Panc1 (cell line): ENCODE data around the gene TMCO6. TPM values are rescaled to one million over a fixed set of nuclear protein-coding genes. Genes with fewer than 3 reads are reported as not detected.

ENCODE experiments used
- ATAC-seq: fragments of 200-7000 bp; cut with Tn5 transposase; 2 replicates; pipeline ENCODE4 v1.9.1; 2020; ENCODE audit warnings: mild to moderate bottlenecking, moderate library complexity
- BruUV-seq: library from RNA; stranded (reverse); fragments of 400-500 nt; replicated peaks from 2 replicates; lab custom pipeline; 2021; lab: Mats Ljungman, UMichigan
- CTCF ChIA-PET: fragments of 300-600 bp; sonication (Branson Sonifier 250); formaldehyde crosslinking; loops from one replicate; lab custom pipeline; 2022; ENCODE audit warnings: antibody characterized with exemption; lab: Charles Lee
- POLR2A ChIA-PET: fragments of 300-600 bp; sonication (Branson Sonifier 250); formaldehyde crosslinking; loops from one replicate; lab custom pipeline; 2022; ENCODE audit warnings: antibody characterized with exemption; lab: Charles Lee
- DNase-seq: peaks from one replicate; pipeline ENCODE4 v3.0.0-alpha.2; 2010; ENCODE audit warnings: low read depth, low spot score
- H3K27ac ChIP-seq: 2 replicates; pipeline ENCODE4 v1.5.1; 2011; ENCODE audit warnings: mild to moderate bottlenecking, low read length, inconsistent platforms
- H3K27me3 ChIP-seq: fragments of 200-500 bp; sonication (Bioruptor generic); 2 replicates; pipeline ENCODE4 v1.6.0; 2014; ENCODE audit warnings: low read length, inconsistent platforms; ENCODE audit not compliant: control insufficient read depth, insufficient read depth
- H3K36me3 ChIP-seq: fragments of 200-500 bp; sonication (Bioruptor generic); 2 replicates; pipeline ENCODE4 v1.5.1; 2014; ENCODE audit warnings: inconsistent platforms, mild to moderate bottlenecking, low read length, moderate library complexity; ENCODE audit not compliant: control insufficient read depth, insufficient read depth
- H3K4me1 ChIP-seq: 2 replicates; pipeline ENCODE4 v1.5.1; 2011; ENCODE audit warnings: inconsistent platforms, mild to moderate bottlenecking, low read length, moderate library complexity; ENCODE audit not compliant: control insufficient read depth, insufficient read depth
- H3K4me3 ChIP-seq, 2 experiments: 2 replicates each; pipeline ENCODE4 v1.5.1; 2011 to 2012; ENCODE audit warnings: low read depth in 2 of 2, low read length in 2 of 2, mild to moderate bottlenecking in 2 of 2, inconsistent platforms in 1 of 2, moderate library complexity in 1 of 2
- H3K9me3 ChIP-seq: fragments of 200-500 bp; sonication (Bioruptor generic); 2 replicates; pipeline ENCODE4 v1.5.1; 2014; ENCODE audit warnings: low read depth, mild to moderate bottlenecking, inconsistent platforms, low read length, moderate library complexity; ENCODE audit not compliant: control insufficient read depth, insufficient read depth
- CTCF ChIP-seq: fragments of 450-650 bp; IDR thresholded peaks from 2 replicates; pipeline ENCODE4 v1.5.1; 2017; ENCODE audit warnings: mild to moderate bottlenecking
- POLR2AphosphoS5 ChIP-seq: IDR thresholded peaks from 2 replicates; pipeline ENCODE4 v1.6.1; 2012; ENCODE audit warnings: mild to moderate bottlenecking, low read depth, low read length, moderate library complexity
- REST ChIP-seq, 2 experiments: IDR thresholded peaks; 2 replicates each; pipeline ENCODE4 v1.6.1; 2011 to 2012; ENCODE audit warnings: low read depth in 2 of 2, control low read depth in 1 of 2, low read length in 1 of 2, mild to moderate bottlenecking in 1 of 2, moderate library complexity in 1 of 2; ENCODE audit not compliant: insufficient read depth in 1 of 2
- SIN3A ChIP-seq: IDR thresholded peaks from 2 replicates; pipeline ENCODE4 v1.6.1; 2012; ENCODE audit warnings: low read depth, mild to moderate bottlenecking, low read length, moderate library complexity, borderline replicate concordance; ENCODE audit not compliant: insufficient read depth
- TCF7L2 ChIP-seq: IDR thresholded peaks from 2 replicates; pipeline ENCODE4 v1.6.1; 2011; ENCODE audit warnings: mild to moderate bottlenecking, low read depth, low read length, inconsistent platforms
- in situ Hi-C: cut with HindIII; loops from 2 replicates; pipeline ENCODE4 v1.10.0; 2016; ENCODE audit warnings: low sequenced_read_pairs, low pct_unique_long_range_greater_than_20kb
- intact Hi-C: fragments of 100-400 bp; cut with micrococcal nuclease; formaldehyde crosslinking; loops from one replicate; pipeline ENCODE4 v1.10.0; 2022; ENCODE audit not compliant: unreplicated experiment
- total RNA-seq: library from RNA; stranded (reverse); gene quantifications from one replicate; pipeline ENCODE4 v1.2.1, GENCODE V29; 2021; ENCODE audit not compliant: unreplicated experiment

TMCO6 gene
- total RNA-seq, 1 experiment from 2014 or later = 18.9 TPM

- no peak for TF ChIP-seq CTCF
- TF ChIP-seq POLR2AphosphoS5 = no peak; the same call in 1 of the 2 replicates
- no peak for TF ChIP-seq TCF7L2
- TF ChIP-seq SIN3A = no peak
- no peak for TF ChIP-seq REST (IDR thresholded peaks at IDR 0.05; ENCODE audit: insufficient read depth in 1 of 2, low read depth in 2 of 2, low read length in 1 of 2)
- Histone ChIP-seq H3K36me3 (peaks cover 13% of the 10 kb centered on the region), H3K4me1 (no peaks in the 10 kb centered on the region), H3K27ac (no peak within 1 kb of the TSS), H3K9me3 (no peaks in the 10 kb centered on the region), H3K27me3 (no peaks in the 10 kb centered on the region), H3K4me3 (no peak within 1 kb of the TSS)
- DNase-seq (no peak), ATAC-seq (peak; percentile 9)
- intact Hi-C loops (no loop called here), in situ Hi-C loops (no loop called here)
- ChIA-PET CTCF (no interaction called here), POLR2A (no interaction called here)
- BruUV-seq = no TSS peak
These were observed 34.1 kb downstream of the TMCO6 start, which contains the start of gene DND1 for GRCh38 chr5:140673187-140673976. Gene DND1 (minus strand): TSS chr5:140673576. CDS start chr5:140673542, 34 bp downstream.

DNA sequence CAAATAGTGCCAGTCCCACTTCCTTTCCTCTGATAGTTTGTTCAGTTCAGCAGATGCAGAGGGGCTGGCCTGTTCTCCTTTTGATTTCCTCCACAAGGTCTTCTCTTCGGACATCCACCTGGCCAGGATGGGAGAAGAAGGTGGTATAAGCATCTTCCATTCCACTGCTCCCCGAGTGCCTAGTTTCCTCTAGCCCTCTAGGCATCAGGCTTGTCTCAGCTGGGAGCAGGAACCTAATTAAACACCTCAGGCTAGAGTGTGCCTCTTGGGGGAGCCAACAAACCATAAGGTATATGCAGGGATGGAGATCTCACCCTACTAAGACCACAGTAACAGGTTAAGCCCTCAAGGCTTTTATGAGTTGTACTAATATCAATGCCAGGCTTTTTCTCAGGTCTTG lies 35.0 kb downstream of the TMCO6 start:
- TF ChIP-seq CTCF (no peak), TCF7L2 (no peak), POLR2AphosphoS5 (no peak), REST (IDR thresholded peaks at IDR 0.05; ENCODE audit: insufficient read depth in 1 of 2, low read depth in 2 of 2, low read length in 1 of 2) (no peak), SIN3A (no peak)
- intact Hi-C loops (no loop called here), in situ Hi-C loops (no loop called here)
- Histone ChIP-seq H3K36me3 (peaks cover 11% of the 10 kb centered on the region), H3K4me1 (no peaks in the 10 kb centered on the region), H3K27ac (no peak overlapping the region), H3K9me3 (no peaks in the 10 kb centered on the region), H3K27me3 (no peaks in the 10 kb centered on the region), H3K4me3 (no peak overlapping the region)
- ATAC-seq (peak; percentile 47), DNase-seq (no peak)
- ChIA-PET CTCF (no interaction called here), POLR2A (no interaction called here)
- BruUV-seq = no TSS peak
